ENCODE data around the gene CFAP68.
"Not testable (repeated sequence)": the region's sequence is repeated elsewhere in the genome, so short reads cannot be mapped to it uniquely, and the experiment has no call there.

Gene CFAP68

GRCh38 chr11:111917788-111918187 is 38.4 kb downstream of the CFAP68 start:
- no peak for DNase-seq (ENCODE audit: low read depth in 2 of 2)

DNA sequence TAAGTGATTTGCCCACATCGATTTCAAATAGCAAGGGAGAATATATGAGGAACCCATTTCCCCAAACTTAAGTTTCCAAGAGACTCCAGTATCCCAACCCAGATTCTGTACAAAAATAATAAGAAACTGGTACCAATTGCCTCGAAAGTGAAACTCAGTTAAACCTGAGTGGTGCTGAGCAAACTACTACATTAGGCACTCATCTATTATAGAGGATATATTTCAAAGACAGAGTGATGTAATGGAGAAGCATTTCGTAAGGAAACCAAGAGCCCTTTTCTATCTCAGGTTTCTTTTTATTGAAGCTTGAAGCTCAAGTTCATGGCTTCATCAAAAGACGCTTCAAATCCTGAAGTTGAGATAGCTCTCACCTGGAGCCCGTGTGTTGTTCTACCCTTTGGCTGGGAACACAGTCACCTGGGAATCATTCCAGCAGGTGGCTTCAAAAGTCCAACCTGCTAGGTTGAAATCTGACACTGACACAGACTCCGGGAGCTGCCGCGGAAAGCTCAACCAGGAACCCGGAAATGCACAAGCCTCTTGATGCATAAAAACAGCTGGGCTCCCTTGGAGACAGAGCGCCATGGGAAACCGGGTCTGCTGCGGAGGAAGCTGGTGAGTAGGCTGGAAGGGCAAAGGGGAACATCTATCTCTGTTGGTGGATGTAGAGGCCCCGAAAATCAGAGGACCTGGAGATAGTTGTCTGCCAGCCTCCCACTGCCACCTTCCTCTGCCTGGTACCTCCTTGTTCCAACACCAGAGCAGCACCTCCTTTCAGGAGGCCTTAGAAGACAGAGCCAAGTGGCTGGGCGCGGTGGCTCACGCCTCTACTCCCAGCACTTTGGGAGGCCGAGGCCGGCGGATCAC is 39.3 kb downstream of the CFAP68 start, which contains the start of gene C11orf52:
TSS of gene C11orf52 (plus strand) at position 524 of the 867 bp plus-strand sequence. CDS start at position 584, 60 bp downstream.
- no peak for DNase-seq (ENCODE audit: low read depth in 2 of 2)

DNA sequence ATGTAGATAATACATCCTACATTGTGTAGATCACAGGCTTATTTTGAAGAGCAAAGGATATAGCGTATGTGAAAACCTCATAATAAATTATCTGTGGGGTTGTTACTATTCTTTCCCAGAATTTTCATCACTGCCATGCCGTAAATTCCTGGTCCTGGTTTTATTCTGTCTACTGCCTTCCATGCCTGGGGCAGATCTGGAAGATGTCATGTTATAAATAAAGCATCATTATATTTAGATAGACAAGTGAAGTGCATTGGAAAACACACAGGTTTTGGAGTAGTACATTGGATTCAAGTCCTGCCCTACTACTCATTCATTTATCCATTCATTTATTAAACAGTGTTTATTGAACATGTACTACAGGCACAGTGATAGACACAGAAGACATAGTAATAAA is 41.6 kb downstream of the CFAP68 start:
- DNase-seq (ENCODE audit: low read depth in 2 of 2) = no peak

DNA sequence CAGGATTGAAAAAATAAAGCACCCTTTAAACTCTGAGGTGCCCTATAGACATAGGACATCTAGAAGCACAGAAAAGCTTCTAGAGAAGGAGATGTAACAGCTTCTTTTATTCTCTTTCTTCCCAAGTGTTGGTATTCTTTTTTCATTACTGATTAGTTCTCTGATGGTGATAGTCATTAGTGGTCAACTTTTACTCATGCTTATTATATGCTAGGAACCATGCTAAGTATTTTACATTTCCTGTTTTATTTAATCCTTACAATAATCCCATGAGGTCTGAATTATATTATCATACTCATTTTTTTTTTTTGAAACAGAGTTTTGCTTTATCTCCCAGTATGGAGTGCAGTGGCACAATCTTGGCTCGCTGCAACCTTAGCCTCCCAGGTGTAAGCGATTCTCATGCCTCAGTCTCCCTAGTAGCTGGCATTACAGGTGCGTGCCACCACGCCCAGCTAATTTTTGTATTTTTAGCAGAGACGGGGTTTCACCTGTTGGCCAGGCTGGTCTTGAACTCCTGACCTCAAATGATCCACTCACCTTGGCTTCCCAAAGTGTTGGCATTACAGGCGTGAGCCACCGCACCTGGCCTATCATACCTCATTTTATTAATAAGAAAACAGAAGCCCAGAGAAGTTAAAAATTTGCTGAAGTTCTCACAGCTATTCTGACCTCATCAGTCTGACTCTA is 42.3 kb downstream of the CFAP68 start:
- no peak for DNase-seq (ENCODE audit: low read depth in 2 of 2)

DNA sequence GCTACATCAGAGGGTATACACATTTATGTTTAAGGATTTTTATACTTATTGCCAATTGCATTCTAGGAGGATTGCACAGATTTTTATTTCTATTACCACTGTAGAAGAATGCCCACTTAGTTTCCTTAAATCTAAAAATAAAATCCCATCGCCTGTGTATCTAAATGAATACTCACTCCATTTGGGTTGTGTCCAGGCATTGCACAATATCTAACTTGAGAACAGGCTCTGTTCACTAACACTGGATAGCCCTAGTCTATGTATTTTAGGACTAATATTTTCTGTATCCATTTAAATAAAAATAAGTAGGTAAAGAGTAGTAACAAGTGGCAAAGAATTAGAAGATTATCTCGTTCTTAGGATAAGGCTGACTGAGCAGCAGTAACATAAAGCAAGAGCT is 43.5 kb downstream of the CFAP68 start:
- DNase-seq (ENCODE audit: low read depth in 2 of 2) = no peak

DNA sequence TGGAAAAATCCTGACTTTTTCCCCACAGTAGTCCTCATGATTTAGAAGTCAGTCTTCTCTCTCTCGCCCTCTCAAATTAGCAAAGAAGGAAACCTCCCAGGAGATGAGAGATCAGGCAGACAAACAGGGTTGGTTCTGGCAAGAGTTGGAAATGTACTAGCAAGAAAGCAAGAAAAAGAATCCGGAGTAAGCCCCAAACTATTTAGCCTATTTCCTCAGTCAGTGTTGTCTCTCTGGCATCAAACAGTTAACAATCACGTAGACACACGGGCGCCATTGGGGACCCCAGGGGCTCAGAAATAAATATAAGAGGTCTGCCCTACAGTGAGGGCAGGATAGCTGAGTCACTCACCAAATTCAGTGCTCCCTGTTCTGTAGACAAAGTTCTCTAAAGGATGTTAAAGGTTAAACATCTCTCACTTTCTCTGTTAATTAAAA is 44.0 kb downstream of the CFAP68 start:
- no peak for DNase-seq (ENCODE audit: low read depth in 2 of 2)

DNA sequence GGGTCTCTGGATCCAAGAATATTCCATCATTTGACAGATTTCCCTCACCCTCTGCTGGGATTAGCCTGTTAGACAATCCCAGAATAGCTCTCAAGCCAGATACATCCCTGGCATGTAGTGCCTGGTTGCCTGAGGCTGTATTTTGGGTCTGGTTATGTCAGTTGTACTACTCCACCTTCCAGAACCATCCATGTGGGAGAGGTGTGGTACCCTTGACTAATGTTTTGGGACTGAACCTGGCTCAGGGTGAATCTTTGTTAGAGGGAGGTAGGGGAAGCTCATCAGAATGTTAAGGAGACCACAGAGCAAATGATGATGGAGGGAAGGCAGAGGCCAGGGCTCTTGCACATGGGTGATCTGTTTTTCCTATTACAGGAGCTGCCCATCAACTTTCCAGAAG is 44.6 kb downstream of the CFAP68 start:
- DNase-seq (ENCODE audit: low read depth in 2 of 2) = no peak

DNA sequence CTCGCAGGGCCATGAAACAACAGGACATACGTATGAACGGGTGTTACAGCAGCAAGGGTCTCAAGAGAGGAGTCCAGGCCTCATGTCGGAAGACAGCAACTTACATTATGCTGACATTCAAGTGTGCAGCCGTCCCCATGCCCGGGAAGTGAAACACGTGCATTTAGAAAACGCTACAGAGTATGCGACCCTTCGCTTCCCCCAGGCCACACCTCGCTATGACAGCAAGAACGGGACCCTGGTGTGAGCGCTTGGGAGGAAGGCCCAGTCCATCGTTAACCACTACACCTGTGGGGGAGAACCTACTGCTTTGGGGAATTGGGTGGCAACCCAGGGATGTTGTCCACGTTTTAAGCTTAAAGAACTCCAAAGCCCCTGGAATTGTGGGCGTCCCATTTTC is 46.6 kb downstream of the CFAP68 start:
- DNase-seq (ENCODE audit: low read depth in 2 of 2) = no peak

- DNase-seq (ENCODE audit: low read depth in 2 of 2) = peak; percentile 86 to 93
Observed at GRCh38 chr11:111926505-111927391, 47.4 kb downstream of the CFAP68 start.

GRCh38 chr11:111930472-111930871 is 51.1 kb downstream of the CFAP68 start:
- no peak for DNase-seq (ENCODE audit: low read depth in 2 of 2)

GRCh38 chr11:111932611-111932950 is 53.2 kb downstream of the CFAP68 start:
- no peak for DNase-seq (ENCODE audit: low read depth in 2 of 2)

DNA sequence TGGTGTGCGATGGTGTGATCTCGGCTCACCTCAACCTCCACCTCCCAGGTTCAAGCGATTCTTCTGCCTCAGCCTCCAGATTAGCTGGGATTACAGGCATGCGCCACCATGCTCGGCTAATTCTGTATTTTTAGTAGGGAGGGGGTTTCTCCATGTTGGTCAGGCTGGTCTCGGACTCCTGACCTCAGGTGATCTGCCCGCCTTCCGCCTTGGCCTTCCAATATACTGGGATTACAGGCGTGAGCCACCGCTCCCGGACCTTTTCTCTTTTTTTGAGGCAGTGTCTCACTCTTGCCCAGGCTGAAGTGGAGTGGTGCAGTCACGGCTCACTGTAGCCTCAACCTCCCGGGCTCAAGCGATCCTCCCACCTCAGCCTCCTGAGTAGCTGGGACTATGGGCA is 53.8 kb downstream of the CFAP68 start:
- not testable (repeated sequence) for DNase-seq (ENCODE audit: low read depth in 2 of 2)

DNA sequence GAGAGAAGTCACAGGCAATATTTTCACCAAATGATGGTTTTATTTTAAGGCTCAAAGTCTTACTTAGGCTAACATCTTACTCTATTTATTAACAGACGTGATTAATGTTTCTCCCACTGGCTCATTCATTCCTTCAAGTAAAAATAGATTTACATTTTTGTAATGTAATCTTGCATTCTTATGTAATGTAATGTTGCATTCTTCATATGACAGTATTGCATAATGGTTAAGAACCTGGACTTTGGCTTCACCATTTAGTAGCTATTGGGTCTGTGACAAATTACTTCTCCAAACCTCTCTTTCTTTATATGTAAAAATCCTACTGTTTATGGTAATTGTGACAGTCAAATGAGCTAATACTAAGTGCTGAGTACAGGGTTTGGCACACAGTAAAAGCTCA is 54.5 kb downstream of the CFAP68 start:
- DNase-seq (ENCODE audit: low read depth in 2 of 2) = no peak

DNA sequence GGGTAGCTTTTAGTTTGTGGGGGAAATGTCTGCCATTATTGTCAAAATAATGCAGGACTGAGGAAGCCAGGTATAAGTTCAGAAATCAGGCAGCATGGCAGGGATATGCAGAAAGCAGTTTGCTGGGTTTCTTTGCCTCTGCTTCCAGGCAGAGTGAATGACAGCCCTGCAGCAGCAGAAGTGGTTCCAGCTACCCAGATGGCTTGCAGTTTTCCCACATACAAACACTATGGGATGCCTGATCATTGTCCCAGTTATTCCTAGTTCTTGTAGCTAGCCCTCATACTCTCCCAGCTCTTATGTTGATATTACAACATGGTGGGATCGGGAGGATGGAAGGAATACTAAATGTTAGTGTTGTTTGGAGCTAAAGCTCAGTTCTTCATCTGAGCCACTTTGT is 55.0 kb downstream of the CFAP68 start:
- DNase-seq (ENCODE audit: low read depth in 2 of 2) = no peak
